Naive thymus-derived CD4-positive, alpha-beta T cell (primary cell): ENCODE data around the gene MYO10. TPM values are rescaled to one million over a fixed set of nuclear protein-coding genes. Genes with fewer than 3 reads are reported as not detected.

Experiments used
- ATAC-seq: fragments of 150-1000 bp; cut with Tn5 transposase; 2 replicates; pipeline ENCODE4 v1.10.0; 2021; ENCODE audit warnings: mild to moderate bottlenecking, moderate library complexity
- CTCF ChIA-PET: fragments of 350-600 bp; sonication (Branson Sonifier 250); formaldehyde crosslinking; loops from one replicate; lab custom pipeline; 2021; ENCODE audit warnings: antibody characterized with exemption; lab: Charles Lee
- POLR2A ChIA-PET: fragments of 350-600 bp; sonication (Branson Sonifier 250); formaldehyde crosslinking; loops from one replicate; lab custom pipeline; 2021; ENCODE audit warnings: antibody characterized with exemption, inconsistent platforms; lab: Charles Lee
- DNase-seq, 9 donors: peaks; one replicate each; pipeline versions ENCODE4 v3.0.0 to v3.0.0-alpha.2; 2020 to 2022; ENCODE audit warnings: mixed read lengths in 1 of 9
- H3K27ac ChIP-seq: one replicate; pipeline ENCODE4 v1.7.0; 2013; ENCODE audit warnings: mild to moderate bottlenecking, low read depth, low read length, moderate library complexity
- H3K27me3 ChIP-seq, 2 donors: one replicate each; pipeline ENCODE4 v1.7.0; 2013; ENCODE audit warnings: low read length in 2 of 2, mild to moderate bottlenecking in 2 of 2, moderate library complexity in 2 of 2; ENCODE audit not compliant: control insufficient read depth in 2 of 2, insufficient read depth in 2 of 2
- H3K36me3 ChIP-seq, 3 experiments: 1 replicate in 2 of 3; 2 replicates in 1 of 3; pipeline ENCODE4 v1.7.0; 2013; ENCODE audit warnings: low read length in 3 of 3, mild to moderate bottlenecking in 3 of 3, moderate library complexity in 1 of 3; ENCODE audit not compliant: insufficient read depth in 3 of 3, control insufficient read depth in 2 of 3
- H3K4me1 ChIP-seq, 2 donors: one replicate each; pipeline ENCODE4 v1.7.0; 2013; ENCODE audit warnings: low read length in 2 of 2, mild to moderate bottlenecking in 2 of 2, moderate library complexity in 1 of 2; ENCODE audit not compliant: control insufficient read depth in 2 of 2, insufficient read depth in 2 of 2
- H3K4me3 ChIP-seq: 2 replicates; pipeline ENCODE4 v1.7.0; 2013; ENCODE audit warnings: mild to moderate bottlenecking, low read length
- H3K9me3 ChIP-seq, 3 experiments: 1 replicate in 2 of 3; 2 replicates in 1 of 3; pipeline ENCODE4 v1.7.0; 2013; ENCODE audit warnings: low read length in 3 of 3; ENCODE audit not compliant: control insufficient read depth in 2 of 3
- H3K27ac Mint-ChIP-seq, 9 donors: one replicate each; pipeline ENCODE4 v1.8.0; 2020 to 2022; ENCODE audit warnings: mixed read lengths in 9 of 9, mild to moderate bottlenecking in 8 of 9, moderate library complexity in 5 of 9, inconsistent platforms in 2 of 9
- H3K27me3 Mint-ChIP-seq, 5 donors: one replicate each; pipeline ENCODE4 v1.8.0; 2021 to 2022; ENCODE audit warnings: mixed read lengths in 5 of 5, mild to moderate bottlenecking in 1 of 5
- H3K36me3 Mint-ChIP-seq, 5 donors: one replicate each; pipeline ENCODE4 v1.8.0; 2020 to 2022; ENCODE audit warnings: mixed read lengths in 5 of 5, mild to moderate bottlenecking in 3 of 5, inconsistent platforms in 1 of 5
- H3K4me1 Mint-ChIP-seq, 7 donors: one replicate each; pipeline ENCODE4 v1.8.0; 2020 to 2022; ENCODE audit warnings: mixed read lengths in 7 of 7, mild to moderate bottlenecking in 3 of 7, inconsistent platforms in 1 of 7
- H3K4me3 Mint-ChIP-seq, 10 donors: one replicate each; pipeline ENCODE4 v1.8.0; 2020 to 2022; ENCODE audit warnings: mild to moderate bottlenecking in 10 of 10, mixed read lengths in 10 of 10, moderate library complexity in 6 of 10, inconsistent platforms in 2 of 10
- H3K9me3 Mint-ChIP-seq, 11 donors: one replicate each; pipeline ENCODE4 v1.8.0; 2020 to 2022; ENCODE audit warnings: mixed read lengths in 11 of 11, mild to moderate bottlenecking in 4 of 11, inconsistent platforms in 1 of 11, moderate library complexity in 1 of 11
- intact Hi-C, 2 donors: fragments of 100-400 bp; cut with micrococcal nuclease; formaldehyde crosslinking; loops; one replicate each; pipeline ENCODE4 v1.15.1; 2023
- polyA plus RNA-seq, 2 donors: library from polyadenylated mRNA; unstranded; fragments of 300-500 nt; fragmentation: Illumina TruSeq; gene quantifications; one replicate each; pipeline ENCODE4 v1.2.3, GENCODE V29; 2021
- total RNA-seq, 6 experiments: library from RNA in 5 of 6; stranded (reverse) in 5 of 6; gene quantifications; 1 replicate in 5 of 6; 2 replicates in 1 of 6; pipeline ENCODE4 v1.2.3 and lab custom pipeline; 2021 to 2026

The MYO10 gene
- total and polyA plus RNA-seq, 7 experiments from 2014 or later: 0.02 to 1.0 TPM; not detected in 5

GRCh38 chr5:16777432-16777831 lies 158.7 kb downstream of the MYO10 start:
- no peaks in the 10 kb centered on the region for H3K4me1 ChIP-seq
- Mint-ChIP-seq H3K4me3 (no peak overlapping the region), H3K9me3 (no peaks in the 10 kb centered on the region), H3K27me3 (no peaks in the 10 kb centered on the region), H3K36me3 (no peaks in the 10 kb centered on the region), H3K27ac (no peak overlapping the region), H3K4me1 (no peaks in the 10 kb centered on the region)
- no peak for DNase-seq
- H3K27me3 ChIP-seq: no peaks in the 10 kb centered on the region
- no peak for ATAC-seq
- H3K4me3 ChIP-seq: no peak overlapping the region
- intact Hi-C loops: no loop called here
- CTCF ChIA-PET: no interaction called here
- H3K36me3 ChIP-seq: no peaks in the 10 kb centered on the region
- POLR2A ChIA-PET: no interaction called here
- H3K27ac ChIP-seq: no peak overlapping the region
- no peaks in the 10 kb centered on the region for H3K9me3 ChIP-seq

DNA sequence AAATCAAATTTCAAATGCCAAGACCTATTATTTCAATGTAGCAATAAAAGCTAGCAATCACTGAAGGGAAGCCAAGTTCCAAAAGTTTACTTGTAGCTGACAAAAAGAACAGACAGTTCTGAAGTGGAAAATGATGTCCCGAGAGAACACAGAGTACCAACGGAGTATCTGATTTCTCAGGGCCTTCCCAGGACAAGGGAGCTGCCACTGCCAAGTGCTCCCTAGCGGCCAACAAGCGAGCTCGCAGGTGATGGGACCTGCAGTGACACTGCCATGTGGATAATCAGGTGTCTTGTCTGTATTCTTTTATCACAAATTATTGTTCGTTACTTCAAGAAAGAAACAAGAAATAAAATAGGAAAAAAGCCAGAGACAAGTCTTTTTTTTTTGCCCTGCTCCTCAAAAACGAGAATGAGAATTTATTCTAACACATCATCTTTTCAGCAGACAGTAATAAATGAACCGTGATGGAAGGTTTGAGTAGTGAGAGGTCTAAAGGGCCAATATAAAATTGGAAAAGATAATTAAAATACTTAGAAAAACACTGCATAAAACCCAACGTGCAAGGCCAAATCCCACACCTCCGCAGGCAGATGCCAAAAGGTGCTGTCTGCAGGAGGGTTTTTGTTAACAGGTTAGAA lies 159.4 kb downstream of the MYO10 start:
- H3K9me3 Mint-ChIP-seq: no peaks in the 10 kb centered on the region
- DNase-seq: no peak
- CTCF ChIA-PET: no interaction called here
- Histone ChIP-seq H3K9me3 (no peaks in the 10 kb centered on the region), H3K27me3 (no peaks in the 10 kb centered on the region), H3K4me1 (no peaks in the 10 kb centered on the region), H3K4me3 (no peak overlapping the region), H3K36me3 (no peaks in the 10 kb centered on the region), H3K27ac (no peak overlapping the region)
- no peaks in the 10 kb centered on the region for H3K27me3 Mint-ChIP-seq
- no peak overlapping the region for H3K4me3 Mint-ChIP-seq
- H3K4me1 Mint-ChIP-seq: no peaks in the 10 kb centered on the region
- no peak for ATAC-seq
- H3K27ac Mint-ChIP-seq: no peak overlapping the region
- intact Hi-C loops: no loop called here
- POLR2A ChIA-PET: no interaction called here
- no peaks in the 10 kb centered on the region for H3K36me3 Mint-ChIP-seq

DNA sequence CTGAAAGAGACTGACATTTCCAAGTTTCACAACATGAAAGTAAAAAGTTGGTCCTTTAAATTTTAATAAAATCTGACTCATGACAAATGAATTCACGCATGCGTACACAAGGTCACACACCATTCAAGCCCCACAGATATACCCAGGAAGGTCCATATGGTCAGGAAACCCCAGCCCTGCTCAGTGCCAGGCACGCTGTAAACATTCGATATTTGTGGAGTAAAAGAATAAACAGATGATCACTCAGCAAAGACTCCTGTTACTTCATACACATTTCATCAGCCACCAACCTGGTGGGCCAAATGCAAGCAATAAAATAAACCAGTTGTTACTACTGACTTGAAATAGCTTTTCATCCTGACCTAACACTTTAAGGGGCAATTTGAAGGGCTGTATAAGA lies 161.3 kb downstream of the MYO10 start:
- H3K36me3 Mint-ChIP-seq: no peaks in the 10 kb centered on the region
- H3K9me3 ChIP-seq: no peaks in the 10 kb centered on the region
- ATAC-seq: no peak
- no peaks in the 10 kb centered on the region for H3K4me1 Mint-ChIP-seq
- H3K36me3 ChIP-seq: no peaks in the 10 kb centered on the region
- H3K27me3 Mint-ChIP-seq: no peaks in the 10 kb centered on the region
- ChIA-PET POLR2A (no interaction called here), CTCF (interaction anchor here (0.7 kb wide), 1 partner anchor 18 kb away, joined by 3 read pairs; no protein-coding TSS in a partner anchor)
- no peak overlapping the region for H3K27ac ChIP-seq
- no peaks in the 10 kb centered on the region for H3K9me3 Mint-ChIP-seq
- intact Hi-C loops: no loop called here
- no peak overlapping the region for H3K27ac Mint-ChIP-seq
- no peak overlapping the region for H3K4me3 Mint-ChIP-seq
- H3K4me3 ChIP-seq: no peak overlapping the region
- H3K27me3 ChIP-seq: no peaks in the 10 kb centered on the region
- no peaks in the 10 kb centered on the region for H3K4me1 ChIP-seq
- no peak for DNase-seq

- Mint-ChIP-seq H3K36me3 (no peaks in the 10 kb centered on the region), H3K4me1 (no peaks in the 10 kb centered on the region), H3K27ac (no peak overlapping the region), H3K4me3 (no peak overlapping the region), H3K9me3 (no peaks in the 10 kb centered on the region), H3K27me3 (no peaks in the 10 kb centered on the region)
- intact Hi-C loops: no loop called here
- ChIA-PET CTCF (interaction anchor here (0.7 kb wide), 1 partner anchor 17 kb away, joined by 3 read pairs; no protein-coding TSS in a partner anchor), POLR2A (no interaction called here)
- no peak overlapping the region for H3K4me3 ChIP-seq
- no peak for DNase-seq
- no peaks in the 10 kb centered on the region for H3K27me3 ChIP-seq
- H3K9me3 ChIP-seq: no peaks in the 10 kb centered on the region
- no peak for ATAC-seq
- H3K27ac ChIP-seq: no peak overlapping the region
- no peaks in the 10 kb centered on the region for H3K4me1 ChIP-seq
- no peaks in the 10 kb centered on the region for H3K36me3 ChIP-seq
Observed at GRCh38 chr5:16773991-16774390, 162.1 kb downstream of the MYO10 start.

- CTCF ChIA-PET: no interaction called here
Observed at GRCh38 chr5:16772556-16772955, 163.5 kb downstream of the MYO10 start.

GRCh38 chr5:16768184-16768583 lies 167.9 kb downstream of the MYO10 start:
- Mint-ChIP-seq H3K4me1 (no peaks in the 10 kb centered on the region), H3K4me3 (no peak overlapping the region), H3K27ac (no peak overlapping the region), H3K36me3 (no peaks in the 10 kb centered on the region), H3K27me3 (no peaks in the 10 kb centered on the region), H3K9me3 (peaks cover 0 to 2% (median 0%) of the 10 kb centered on the region in 11 donors)
- H3K4me3 ChIP-seq: no peak overlapping the region
- no peaks in the 10 kb centered on the region for H3K9me3 ChIP-seq
- CTCF ChIA-PET: interaction anchor here (1.4 kb wide), 1 partner anchor 9 kb away, joined by 3 read pairs; no protein-coding TSS in a partner anchor
- no peaks in the 10 kb centered on the region for H3K36me3 ChIP-seq
- no peaks in the 10 kb centered on the region for H3K27me3 ChIP-seq
- ATAC-seq (no peak), DNase-seq (no peak)
- H3K27ac ChIP-seq: no peak overlapping the region
- H3K4me1 ChIP-seq: no peaks in the 10 kb centered on the region
- POLR2A ChIA-PET: no interaction called here
- intact Hi-C loops: no loop called here

More at GRCh38 chr5:16772556-16772955, 163.5 kb downstream of the MYO10 start:
- Histone ChIP-seq H3K4me3 (no peak overlapping the region), H3K36me3 (no peaks in the 10 kb centered on the region), H3K9me3 (no peaks in the 10 kb centered on the region), H3K4me1 (no peaks in the 10 kb centered on the region), H3K27me3 (no peaks in the 10 kb centered on the region), H3K27ac (no peak overlapping the region)
- Mint-ChIP-seq H3K27me3 (no peaks in the 10 kb centered on the region), H3K4me3 (no peak overlapping the region), H3K36me3 (no peaks in the 10 kb centered on the region), H3K27ac (no peak overlapping the region), H3K4me1 (no peaks in the 10 kb centered on the region), H3K9me3 (no peaks in the 10 kb centered on the region)
- DNase-seq (no peak), ATAC-seq (no peak)
- POLR2A ChIA-PET: no interaction called here
- intact Hi-C loops: no loop called here

- H3K27me3 Mint-ChIP-seq: no peaks in the 10 kb centered on the region
- DNase-seq (no peak), ATAC-seq (no peak)
- ChIA-PET CTCF (no interaction called here), POLR2A (no interaction called here)
- no peak overlapping the region for H3K4me3 Mint-ChIP-seq
- H3K9me3 ChIP-seq: no peaks in the 10 kb centered on the region
- no peaks in the 10 kb centered on the region for H3K27me3 ChIP-seq
- H3K27ac ChIP-seq: no peak overlapping the region
- peaks cover 3 to 13% (median 8%) of the 10 kb centered on the region in 7 donors for H3K4me1 Mint-ChIP-seq
- H3K36me3 Mint-ChIP-seq: no peaks in the 10 kb centered on the region
- intact Hi-C loops: no loop called here
- peaks cover 0 to 2% (median 0%) of the 10 kb centered on the region in 11 donors for H3K9me3 Mint-ChIP-seq
- H3K36me3 ChIP-seq: no peaks in the 10 kb centered on the region
- no peak overlapping the region for H3K4me3 ChIP-seq
- no peaks in the 10 kb centered on the region for H3K4me1 ChIP-seq
- peak overlapping the region in 1 of 9 donors; percentile 3 for H3K27ac Mint-ChIP-seq
Observed at GRCh38 chr5:16763211-16763610, 172.9 kb downstream of the MYO10 start.
